H1 (cell line): ENCODE results near the gene CA10. TPM values are rescaled to one million over a fixed set of nuclear protein-coding genes. Genes with fewer than 3 reads are reported as not detected.

ENCODE experiments used
- CTCF ChIA-PET: fragments of 300-600 bp; sonication (Branson Sonifier 250); formaldehyde crosslinking; loops from one replicate; lab custom pipeline; 2021; ENCODE audit not compliant: partially characterized antibody; lab: Charles Lee
- POLR2A ChIA-PET: fragments of 300-600 bp; sonication (Branson Sonifier 250); formaldehyde crosslinking; loops from one replicate; lab custom pipeline; 2021; ENCODE audit warnings: inconsistent platforms; ENCODE audit not compliant: partially characterized antibody; lab: Charles Lee
- DNase-seq, 2 experiments: peaks; one replicate each; pipeline versions ENCODE4 v3.0.0 to v3.0.0-alpha.2; 2010 to 2022; ENCODE audit warnings: low spot score in 2 of 2, low read depth in 1 of 2, mixed read lengths in 1 of 2
- FAIRE-seq: peaks from 2 replicates; lab custom pipeline; 2011; peaks lifted over from hg19 to GRCh38; lab: Jason Lieb, UNC
- H2AFZ ChIP-seq: 2 replicates; pipeline ENCODE4 v1.8.1; 2012; ENCODE audit warnings: low read length, inconsistent platforms
- H2AK5ac ChIP-seq: 2 replicates; pipeline ENCODE4 v1.6.1; 2013; ENCODE audit warnings: low read depth, low read length
- H2BK120ac ChIP-seq: replicated peaks from 2 replicates; pipeline ENCODE3; 2013; ENCODE audit warnings: low read depth, low read length, inconsistent platforms
- H2BK12ac ChIP-seq: 2 replicates; pipeline ENCODE4 v1.6.1; 2013; ENCODE audit warnings: low read depth, low read length
- H2BK15ac ChIP-seq: 2 replicates; pipeline ENCODE4 v1.6.1; 2013; ENCODE audit warnings: low read length
- H2BK20ac ChIP-seq: 2 replicates; pipeline ENCODE4 v1.6.1; 2013; ENCODE audit warnings: low read length
- H2BK5ac ChIP-seq: 2 replicates; pipeline ENCODE4 v1.6.1; 2013; ENCODE audit warnings: low read depth, low read length
- H3K14ac ChIP-seq: 2 replicates; pipeline ENCODE4 v1.6.1; 2013; ENCODE audit warnings: inconsistent platforms; ENCODE audit not compliant: insufficient read length
- H3K18ac ChIP-seq: 2 replicates; pipeline ENCODE4 v1.6.1; 2013; ENCODE audit warnings: low read length; ENCODE audit errors: extremely low read depth
- H3K23ac ChIP-seq: 2 replicates; pipeline ENCODE4 v1.6.1; 2013; ENCODE audit warnings: inconsistent platforms; ENCODE audit not compliant: insufficient read length
- H3K23me2 ChIP-seq: 2 replicates; pipeline ENCODE4 v1.6.1; 2013; ENCODE audit warnings: low read depth, low read length
- H3K27ac ChIP-seq: 2 replicates; pipeline ENCODE4 v1.6.1; 2011; ENCODE audit warnings: low read depth, low read length, inconsistent platforms
- H3K27me3 ChIP-seq, 4 experiments: replicated peaks in 1 of 4; 1 replicate in 1 of 4; 2 replicates in 3 of 4; pipeline versions ENCODE4 v1.6.1 to v1.8.1; 2011 to 2013; ENCODE audit warnings: low read length in 3 of 4, mild to moderate bottlenecking in 3 of 4, inconsistent platforms in 2 of 4, mixed read lengths in 2 of 4, moderate library complexity in 1 of 4; ENCODE audit not compliant: control insufficient read depth in 3 of 4, insufficient read depth in 3 of 4; ENCODE audit errors: extremely low read depth in 1 of 4
- H3K36me3 ChIP-seq, 4 experiments: 2 replicates each; pipeline versions ENCODE4 v1.6.1 to v1.8.1; 2011 to 2013; ENCODE audit warnings: mild to moderate bottlenecking in 4 of 4, low read length in 3 of 4, moderate library complexity in 2 of 4, control low read depth in 1 of 4, inconsistent platforms in 1 of 4; ENCODE audit not compliant: insufficient read depth in 4 of 4, control insufficient read depth in 2 of 4
- H3K4ac ChIP-seq: replicated peaks from 2 replicates; pipeline ENCODE3; 2013; ENCODE audit warnings: low read length, low read depth, mixed read lengths, inconsistent platforms; ENCODE audit not compliant: insufficient read length
- H3K4me1 ChIP-seq, 4 experiments: replicated peaks in 1 of 4; 1 replicate in 1 of 4; 2 replicates in 3 of 4; pipeline versions ENCODE4 v1.6.1 to v1.8.1; 2011 to 2013; ENCODE audit warnings: low read length in 3 of 4, inconsistent platforms in 2 of 4, mixed read lengths in 1 of 4; ENCODE audit not compliant: insufficient read depth in 4 of 4, control insufficient read depth in 3 of 4
- H3K4me2 ChIP-seq, 2 experiments: 2 replicates each; pipeline versions ENCODE4 v1.6.1 to v1.8.1; 2011 to 2013; ENCODE audit warnings: low read depth in 2 of 2, low read length in 2 of 2, control low read depth in 1 of 2, inconsistent platforms in 1 of 2, mild to moderate bottlenecking in 1 of 2; ENCODE audit not compliant: insufficient read depth in 1 of 2
- H3K4me3 ChIP-seq, 4 experiments: fragments of 200-600, 300-600 bp in 1 of 4; sonication (generic), shearing (Covaris generic), sonication (Bioruptor Twin) in 1 of 4; 2 replicates each; pipeline versions ENCODE4 v1.5.1 to v1.8.1; 2011 to 2016; ENCODE audit warnings: low read length in 4 of 4, low read depth in 3 of 4, control low read depth in 2 of 4, inconsistent platforms in 2 of 4, mild to moderate bottlenecking in 2 of 4, mixed read lengths in 1 of 4, moderate library complexity in 1 of 4; ENCODE audit not compliant: insufficient read depth in 2 of 4; ENCODE audit errors: extremely low read depth in 1 of 4
- H3K56ac ChIP-seq: replicated peaks from 2 replicates; pipeline ENCODE3; 2013; ENCODE audit warnings: low read depth, mild to moderate bottlenecking, mixed read lengths, low read length, inconsistent platforms; ENCODE audit not compliant: insufficient read length
- H3K79me1 ChIP-seq: 2 replicates; pipeline ENCODE4 v1.6.1; 2013; ENCODE audit warnings: low read depth, low read length, control low read depth
- H3K79me2 ChIP-seq, 2 experiments: 2 replicates each; pipeline versions ENCODE4 v1.6.1 to v1.8.1; 2012 to 2013; ENCODE audit warnings: low read length in 2 of 2, mild to moderate bottlenecking in 2 of 2, inconsistent platforms in 1 of 2; ENCODE audit not compliant: insufficient read depth in 2 of 2, control insufficient read depth in 1 of 2
- H3K9ac ChIP-seq, 4 experiments: replicated peaks in 1 of 4; 1 replicate in 1 of 4; 2 replicates in 3 of 4; pipeline versions ENCODE4 v1.6.1 to v1.8.1; 2011 to 2013; ENCODE audit warnings: low read depth in 3 of 4, low read length in 3 of 4, control low read depth in 2 of 4, mild to moderate bottlenecking in 2 of 4, moderate library complexity in 2 of 4, inconsistent platforms in 1 of 4; ENCODE audit errors: extremely low read depth in 1 of 4
- H3K9me3 ChIP-seq, 2 experiments: 2 replicates each; pipeline versions ENCODE4 v1.6.1 to v1.8.1; 2012 to 2013; ENCODE audit warnings: mild to moderate bottlenecking in 2 of 2, moderate library complexity in 2 of 2, control low read depth in 1 of 2, inconsistent platforms in 1 of 2, low read depth in 1 of 2, low read length in 1 of 2, mixed read lengths in 1 of 2; ENCODE audit not compliant: insufficient read depth in 2 of 2
- H4K20me1 ChIP-seq, 2 experiments: replicated peaks in 1 of 2; 2 replicates each; pipeline versions ENCODE3 to v1.8.1; 2011 to 2013; ENCODE audit warnings: inconsistent platforms in 2 of 2, low read length in 2 of 2, mild to moderate bottlenecking in 1 of 2; ENCODE audit not compliant: insufficient read depth in 2 of 2, control insufficient read depth in 1 of 2
- H4K5ac ChIP-seq: 2 replicates; pipeline ENCODE4 v1.6.1; 2013; ENCODE audit warnings: low read length, low read depth, mixed read lengths, inconsistent platforms; ENCODE audit not compliant: insufficient read length
- H4K8ac ChIP-seq: 2 replicates; pipeline ENCODE4 v1.8.0; 2013; ENCODE audit warnings: mild to moderate bottlenecking, moderate library complexity, low read length, inconsistent platforms; ENCODE audit not compliant: insufficient read depth; ENCODE audit errors: extremely low read depth
- H4K91ac ChIP-seq: replicated peaks from 2 replicates; pipeline ENCODE3; 2013; ENCODE audit warnings: low read length, mixed read lengths, inconsistent platforms; ENCODE audit not compliant: insufficient read length
- SP2 ChIP-seq: IDR thresholded peaks from 2 replicates; pipeline ENCODE4 v1.6.1; 2012; ENCODE audit warnings: mild to moderate bottlenecking, low read length, inconsistent platforms
- TEAD4 ChIP-seq: IDR thresholded peaks from 2 replicates; pipeline ENCODE4 v1.6.1; 2012; ENCODE audit warnings: low read depth, low read length, inconsistent platforms, mixed read lengths
- WGBS, 2 experiments: shearing (Covaris generic) in 1 of 2; methylation state at CpG; one replicate each; pipeline versions ENCODE4 v1.1.6 to v1.1.7; 2013 to 2015; ENCODE audit warnings: low lambda C conversion rate in 2 of 2, mixed read lengths in 2 of 2, inconsistent platforms in 1 of 2, low coverage in 1 of 2, missing lambda C conversion rate in 1 of 2; ENCODE audit not compliant: insufficient replicate concordance in 2 of 2, insufficient coverage in 1 of 2, insufficient read length in 1 of 2; ENCODE audit errors: extremely low coverage in 1 of 2, missing lambda C conversion rate in 1 of 2; 5-methylcytosine and 5-hydroxymethylcytosine counted together
- polyA plus RNA-seq, 7 experiments: library from polyadenylated mRNA; depleted of rRNA in 3 of 7; stranded (reverse) in 5 of 7; unstranded in 2 of 7; fragments of >200 nt in 5 of 7; fragments of 200-250 nt in 2 of 7; gene quantifications; 1 replicate in 5 of 7; 2 replicates in 1 of 7; 4 replicates in 1 of 7; pipeline versions ENCODE4 v1.2.1 to v1.2.3, GENCODE V29; 2011 to 2013; ENCODE audit warnings: missing spikeins in 2 of 7, mixed read lengths in 2 of 7
- total RNA-seq: library from RNA; stranded (reverse); fragmentation: NEBNext Ultra II Directional; extraction: Animal tissue kit (Norgen Biotek cat#: 25700); gene quantifications from 2 replicates; pipeline ENCODE4 v1.2.1, GENCODE V29; 2021

CA10 gene
- total and polyA plus RNA-seq, 2 of the 8 experiments (the other 6 are each of a cell fraction or from before 2014, with no cell fraction given) = 0.60 to 0.63 TPM

- H3K18ac ChIP-seq = no peak overlapping the region
- no peaks in the 10 kb centered on the region for H4K20me1 ChIP-seq
- H2BK12ac ChIP-seq = no peak overlapping the region
- H2AFZ ChIP-seq = peak overlapping the region; percentile 9; the same call in 1 of the 2 replicates
- H3K56ac ChIP-seq = no peak overlapping the region
- no peak overlapping the region for H4K91ac ChIP-seq
- no peaks in the 10 kb centered on the region for H3K23me2 ChIP-seq
- ChIA-PET CTCF (interaction anchor here (1.0 to 1.5 kb wide), 4 partner anchors 11 to 52 kb away, joined by 3 to 4 read pairs (median 3); no protein-coding TSS in a partner anchor), POLR2A (no interaction called here)
- H4K8ac ChIP-seq = no peak overlapping the region
- peak overlapping the region; percentile 12; the same call in 1 of the 2 replicates for H2BK5ac ChIP-seq
- H3K4ac ChIP-seq = no peak overlapping the region
- FAIRE-seq = peak; percentile 87
- no peak overlapping the region for H3K27ac ChIP-seq
- H2BK15ac ChIP-seq = no peak overlapping the region; the same call in 1 of the 2 replicates
- H2BK20ac ChIP-seq = no peak overlapping the region; the same call in 1 of the 2 replicates
- no peak overlapping the region; a peak in 1 of 8 replicates for H3K4me3 ChIP-seq
- H3K27me3 ChIP-seq = no peaks in the 10 kb centered on the region
- H3K9me3 ChIP-seq = no peaks in the 10 kb centered on the region; a peak in 1 of 4 replicates
- 4% methylated on average over 2 of the region's 2 CpGs; no CpG with 5 or more reads in 1 of the 2 experiments for WGBS, 2 experiments
- H2AK5ac ChIP-seq = no peak overlapping the region
- H4K5ac ChIP-seq = no peak overlapping the region
- TF ChIP-seq TEAD4 (0 out of 2 replicates have a peak, but pooled peaks have one; percentile 19), SP2 (no peak)
- H3K36me3 ChIP-seq = no peaks in the 10 kb centered on the region
- no peak overlapping the region for H3K23ac ChIP-seq
- peaks cover 3 to 19% (median 8%) of the 10 kb centered on the region in 4 experiments for H3K4me1 ChIP-seq
- peak in 1 of 2 experiments; percentile 43 for DNase-seq
- peak overlapping the region; percentile 45 to 47 for H3K4me2 ChIP-seq
- H3K79me2 ChIP-seq = no peaks in the 10 kb centered on the region
- H2BK120ac ChIP-seq = peak overlapping the region; percentile 51
- H3K14ac ChIP-seq = no peak overlapping the region
- no peaks in the 10 kb centered on the region for H3K79me1 ChIP-seq
- no peak overlapping the region for H3K9ac ChIP-seq
Observed at GRCh38 chr17:51912939-51913338, 245.6 kb downstream of the CA10 start.
